ENCODE results near the gene IRF7.
A peak's percentile ranks its signal among the peaks of the same experiment; 100 is the strongest.

Gene IRF7

DNA sequence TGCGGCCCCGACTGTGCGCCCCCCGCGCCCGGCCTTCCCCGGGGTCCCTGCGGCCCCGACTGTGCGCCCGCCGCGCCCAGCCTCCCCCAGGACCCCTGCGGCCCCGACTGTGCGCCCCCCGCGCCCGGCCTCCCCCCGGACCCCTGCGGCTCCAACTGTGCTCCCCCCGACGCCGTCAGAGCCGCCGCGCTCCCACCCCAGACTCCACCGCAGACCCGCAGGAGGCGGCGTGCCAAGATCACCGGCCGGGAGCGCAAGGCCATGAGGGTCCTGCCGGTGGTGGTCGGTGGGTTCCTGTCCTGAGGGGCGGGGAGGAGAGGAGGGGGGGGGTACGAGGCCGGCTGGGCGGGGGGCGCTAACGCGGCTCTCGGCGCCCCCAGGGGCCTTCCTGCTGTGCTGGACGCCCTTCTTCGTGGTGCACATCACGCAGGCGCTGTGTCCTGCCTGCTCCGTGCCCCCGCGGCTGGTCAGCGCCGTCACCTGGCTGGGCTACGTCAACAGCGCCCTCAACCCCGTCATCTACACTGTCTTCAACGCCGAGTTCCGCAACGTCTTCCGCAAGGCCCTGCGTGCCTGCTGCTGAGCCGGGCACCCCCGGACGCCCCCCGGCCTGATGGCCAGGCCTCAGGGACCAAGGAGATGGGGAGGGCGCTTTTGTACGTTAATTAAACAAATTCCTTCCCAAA lies 24.4 kb upstream of the IRF7 start:
- no peak for DNase-seq

GRCh38 chr11:639332-639955 lies 23.7 kb upstream of the IRF7 start:
- no peak for DNase-seq

GRCh38 chr11:638631-639331 lies 23.0 kb upstream of the IRF7 start:
- no peak for DNase-seq

DNA sequence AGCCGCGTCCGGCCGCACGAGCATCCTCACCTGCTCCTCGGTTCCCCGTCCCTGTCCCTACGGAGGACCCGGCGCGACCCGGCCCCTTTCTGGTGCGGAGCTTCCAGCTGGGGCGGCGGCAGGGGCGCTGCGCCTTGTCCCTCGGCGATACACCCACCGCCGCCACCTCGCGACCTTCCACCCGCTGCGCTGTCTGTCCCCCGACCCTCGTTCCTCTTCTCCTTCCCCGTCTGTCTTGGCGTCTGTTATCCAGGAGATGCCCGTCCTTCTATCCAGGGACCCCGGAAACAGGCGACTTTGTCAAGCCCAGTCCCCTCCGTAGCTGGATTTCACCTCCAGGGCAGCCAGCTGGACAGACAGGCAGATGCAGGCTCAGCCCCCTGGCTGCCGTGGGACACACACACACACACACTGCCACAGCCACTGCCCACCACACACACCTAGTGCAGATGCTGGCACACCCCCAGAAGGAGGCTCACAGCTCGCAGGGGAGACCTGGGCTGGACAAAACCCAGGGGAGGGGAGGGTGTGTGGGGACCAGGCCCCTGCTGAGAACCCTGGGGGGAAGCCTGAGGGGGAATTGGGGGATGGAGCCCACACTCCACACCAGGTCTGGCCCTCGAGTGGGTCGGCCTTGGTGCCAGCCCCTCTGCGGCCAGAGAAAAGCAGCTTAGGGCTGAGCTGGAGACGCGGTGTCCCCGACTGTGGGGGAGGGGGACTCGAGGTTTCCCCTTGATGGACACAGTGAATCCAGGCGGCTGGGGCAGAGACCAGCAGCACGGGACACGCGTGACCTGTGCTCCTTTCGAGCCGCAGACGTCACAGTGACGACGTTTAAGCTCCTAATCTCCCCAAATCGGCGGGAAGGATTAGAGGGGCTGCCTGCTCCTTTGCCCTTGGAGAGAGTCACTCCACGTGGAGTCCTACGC lies 22.1 kb upstream of the IRF7 start:
- DNase-seq: no peak

GRCh38 chr11:637333-637592 lies 21.5 kb upstream of the IRF7 start:
- DNase-seq: no peak

GRCh38 chr11:636511-637332 lies 21.0 kb upstream of the IRF7 start, which contains the start of gene DRD4:
Gene DRD4, plus strand, starts transcription at chr11:637269. Its CDS starts 36 bp downstream, at chr11:637305.
- no peak for DNase-seq

DNA sequence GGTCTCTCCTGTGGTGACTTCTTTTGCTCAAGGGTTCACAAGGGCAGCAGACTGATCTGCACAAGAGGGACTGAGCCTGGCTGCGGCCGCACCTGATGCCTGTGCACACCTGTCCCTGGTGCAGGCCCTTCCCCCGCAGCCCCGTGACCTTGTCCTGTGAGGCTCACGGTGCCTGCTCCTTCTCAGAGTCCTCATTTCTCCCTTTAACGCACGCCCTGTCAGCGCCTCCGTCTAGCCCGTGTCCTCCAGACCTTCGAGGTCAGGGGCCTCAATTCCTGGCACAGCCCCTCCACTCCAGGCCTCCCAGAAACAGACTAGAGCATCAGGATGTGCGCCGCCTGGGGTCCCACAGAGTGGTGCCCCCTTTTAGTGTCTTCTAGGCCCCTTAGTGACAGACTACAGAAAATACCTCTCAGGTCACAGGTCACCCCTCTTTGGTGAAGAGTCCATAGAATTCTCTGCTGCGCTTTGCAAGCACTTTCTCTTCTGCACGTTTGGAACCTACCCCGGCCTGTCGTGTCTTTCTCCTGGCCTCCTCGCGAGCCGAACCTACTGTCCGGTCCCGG lies 20.3 kb upstream of the IRF7 start:
- DNase-seq: no peak

DNA sequence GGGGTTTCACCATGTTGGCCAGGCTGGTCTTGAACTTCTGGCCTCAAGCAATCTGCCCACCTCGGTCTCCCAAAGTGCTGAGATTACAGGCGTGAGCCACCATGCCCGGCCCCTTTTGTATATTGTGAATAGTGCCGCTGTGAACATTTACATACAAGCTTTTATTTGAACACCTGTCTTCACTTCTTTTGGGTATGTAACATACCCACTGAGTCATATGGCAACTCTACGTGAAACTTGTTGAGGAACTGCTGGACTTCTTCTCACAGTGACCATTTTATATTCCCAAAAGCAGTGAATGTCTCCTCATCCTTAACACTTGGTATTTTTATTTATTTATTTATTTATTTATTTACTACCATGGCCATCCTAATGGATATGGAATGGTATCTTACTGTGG lies 15.1 kb upstream of the IRF7 start:
- no peak for DNase-seq

GRCh38 chr11:629237-629583 lies 13.5 kb upstream of the IRF7 start:
- DNase-seq: peak; percentile 29

- no peak for DNase-seq
Measured at GRCh38 chr11:628056-628455, 12.3 kb upstream of the IRF7 start.

GRCh38 chr11:627308-627576 lies 11.5 kb upstream of the IRF7 start:
- DNase-seq: no peak

DNA sequence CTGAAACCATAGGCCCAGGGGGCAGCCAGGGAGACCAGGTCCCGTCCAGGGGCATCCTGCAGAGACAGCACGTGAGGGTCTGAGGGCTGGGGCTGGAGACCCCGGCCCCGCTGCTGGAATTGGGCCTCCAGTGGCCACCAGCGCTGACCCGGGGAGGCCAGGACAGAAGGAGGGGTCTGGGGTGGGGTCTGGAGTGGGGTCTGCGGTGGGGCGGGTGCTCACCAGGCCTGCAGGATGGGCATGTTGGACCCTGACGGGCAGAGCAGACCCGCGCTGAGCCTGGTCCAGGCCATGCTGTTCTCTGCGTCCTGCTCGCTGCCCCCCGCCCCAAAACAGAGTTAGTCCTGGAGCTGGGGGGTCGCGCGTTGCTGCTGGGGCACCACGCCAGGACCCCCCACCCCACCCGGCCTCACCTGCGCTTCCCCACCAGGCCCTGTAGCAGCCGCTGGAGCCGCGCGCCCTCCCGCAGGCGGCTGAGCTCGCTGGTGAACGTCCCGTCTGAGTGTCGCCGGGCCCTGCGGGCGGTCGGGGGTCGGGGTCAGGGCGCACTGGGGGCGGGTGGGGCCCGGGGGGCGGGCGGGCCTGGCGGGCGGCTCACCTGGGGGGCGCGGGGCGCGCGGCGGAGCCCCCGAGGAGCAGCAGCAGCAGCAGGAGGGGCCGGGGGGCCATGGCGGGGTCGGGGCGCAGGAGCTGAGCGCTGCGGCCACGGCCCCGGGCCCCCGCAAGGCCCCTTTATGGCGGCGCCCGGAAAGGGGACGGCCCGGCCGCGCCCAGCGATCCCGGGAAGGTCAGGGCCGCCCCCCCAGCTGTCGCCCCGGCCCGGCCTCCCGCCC lies 10.9 kb upstream of the IRF7 start, which contains the start of gene SCT:
Gene SCT (minus strand): TSS at position 707 of the 833 bp plus-strand sequence. CDS start 38 bp downstream, at position 669.
- DNase-seq: no peak

DNA sequence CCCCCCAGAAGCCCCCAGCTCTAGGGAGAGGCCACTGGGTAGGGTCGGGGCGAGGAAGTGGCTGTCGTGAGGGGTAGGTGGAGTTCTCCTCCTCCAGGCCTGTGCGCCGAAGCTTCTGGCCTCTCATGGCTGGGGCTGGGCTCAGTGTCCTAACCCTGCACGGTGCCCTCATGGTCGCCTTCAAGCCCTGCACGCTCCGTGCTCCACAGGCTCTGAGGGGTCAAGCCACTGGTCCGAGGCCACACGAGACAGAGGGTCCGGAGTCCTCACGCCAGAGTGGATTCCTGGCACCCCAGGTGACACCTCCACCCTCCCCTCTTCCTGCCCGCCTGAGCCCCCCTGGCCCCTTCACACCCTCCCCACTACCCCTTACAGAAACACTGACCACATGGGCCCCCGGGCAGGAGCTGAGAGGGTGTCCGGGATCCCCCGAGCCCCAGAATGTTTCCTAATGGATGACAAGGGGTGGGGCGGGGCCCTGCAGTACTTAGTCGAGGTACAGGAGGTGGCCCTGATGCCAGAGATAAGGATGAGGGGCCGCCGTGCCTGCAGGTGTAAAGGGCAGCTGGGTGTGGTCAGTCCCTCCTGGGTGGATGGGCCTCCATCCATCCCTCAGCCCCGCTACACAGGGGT lies 10.0 kb upstream of the IRF7 start:
- no peak for DNase-seq

- DNase-seq: no peak
Measured at GRCh38 chr11:624705-625635, 9.2 kb upstream of the IRF7 start, which contains the start of gene CDHR5. Gene CDHR5, minus strand, starts transcription at chr11:624955. Its CDS starts 53 bp downstream, at chr11:624902.

GRCh38 chr11:623999-624704 lies 8.4 kb upstream of the IRF7 start:
- no peak for DNase-seq

GRCh38 chr11:623349-623869 lies 7.7 kb upstream of the IRF7 start:
- DNase-seq: no peak

- DNase-seq: no peak
Measured at GRCh38 chr11:621838-622237, 6.1 kb upstream of the IRF7 start.
